Immature natural killer cell (primary cell): ENCODE data around the gene MEF2A. TPM values are rescaled to one million over a fixed set of nuclear protein-coding genes. Genes with fewer than 3 reads are reported as not detected.
A peak's percentile ranks its signal among the peaks of the same experiment; 100 is the strongest.

Experiments
- DNase-seq, 3 donors: peaks; one replicate each; pipeline ENCODE4 v3.0.0; 2022; ENCODE audit warnings: mixed read lengths in 1 of 3
- H3K27ac Mint-ChIP-seq, 6 donors: one replicate each; pipeline ENCODE4 v1.8.0; 2020; ENCODE audit warnings: mixed read lengths in 6 of 6, mild to moderate bottlenecking in 5 of 6, inconsistent platforms in 4 of 6, moderate library complexity in 3 of 6
- H3K27me3 Mint-ChIP-seq, 3 donors: one replicate each; pipeline ENCODE4 v1.8.0; 2020 to 2021; ENCODE audit warnings: low read depth in 3 of 3, mild to moderate bottlenecking in 3 of 3, mixed read lengths in 3 of 3, moderate library complexity in 3 of 3, inconsistent platforms in 1 of 3
- H3K36me3 Mint-ChIP-seq, 3 donors: one replicate each; pipeline ENCODE4 v1.8.0; 2020; ENCODE audit warnings: mixed read lengths in 3 of 3, inconsistent platforms in 2 of 3, mild to moderate bottlenecking in 2 of 3
- H3K4me1 Mint-ChIP-seq, 2 donors: one replicate each; pipeline ENCODE4 v1.8.0; 2020; ENCODE audit warnings: inconsistent platforms in 2 of 2, mild to moderate bottlenecking in 2 of 2, mixed read lengths in 2 of 2, moderate library complexity in 1 of 2
- H3K4me3 Mint-ChIP-seq, 5 donors: one replicate each; pipeline ENCODE4 v1.8.0; 2020; ENCODE audit warnings: mild to moderate bottlenecking in 5 of 5, mixed read lengths in 5 of 5, inconsistent platforms in 3 of 5, moderate library complexity in 3 of 5
- H3K9me3 Mint-ChIP-seq, 6 donors: one replicate each; pipeline ENCODE4 v1.8.0; 2020; ENCODE audit warnings: mild to moderate bottlenecking in 6 of 6, mixed read lengths in 6 of 6, inconsistent platforms in 4 of 6, moderate library complexity in 3 of 6
- polyA plus RNA-seq, 3 donors: library from polyadenylated mRNA; unstranded; fragments of 300-500 nt; fragmentation: Illumina TruSeq; gene quantifications; one replicate each; pipeline ENCODE4 v1.2.3, GENCODE V29; 2021

MEF2A gene
- polyA plus RNA-seq, 3 donors from 2014 or later, result 5.8 to 14.4 (median 6.3) TPM

DNA sequence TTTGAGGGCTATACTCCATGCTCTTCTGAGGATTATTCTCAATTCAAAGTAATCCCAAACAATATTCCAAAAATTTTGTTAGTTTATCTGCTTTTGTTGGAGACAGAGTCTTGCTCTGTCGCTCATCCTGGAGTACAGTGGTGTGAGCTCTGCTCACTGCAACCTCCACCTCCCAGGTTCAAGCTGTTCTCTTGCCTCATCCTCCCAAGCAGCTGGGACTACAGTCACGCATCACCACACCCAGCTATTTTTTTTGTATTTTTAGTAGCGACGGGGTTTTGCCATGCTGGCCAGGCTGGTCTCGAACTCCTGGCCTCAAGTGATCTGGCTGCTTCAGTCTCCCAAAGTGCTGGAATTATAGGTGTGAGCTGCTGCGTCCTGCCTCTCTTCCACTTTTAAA is 39.1 kb downstream of the MEF2A start:
- H3K4me3 Mint-ChIP-seq, result no peak overlapping the region
- peak overlapping the region in 1 of 6 donors; percentile 7 for H3K27ac Mint-ChIP-seq
- no peaks in the 10 kb centered on the region for H3K27me3 Mint-ChIP-seq
- H3K36me3 Mint-ChIP-seq, result peaks cover 0 to 13% (median 8%) of the 10 kb centered on the region in 3 donors
- DNase-seq, result no peak
- H3K9me3 Mint-ChIP-seq, result no peaks in the 10 kb centered on the region
- H3K4me1 Mint-ChIP-seq, result peaks cover 47 to 77% of the 10 kb centered on the region in 2 donors

DNA sequence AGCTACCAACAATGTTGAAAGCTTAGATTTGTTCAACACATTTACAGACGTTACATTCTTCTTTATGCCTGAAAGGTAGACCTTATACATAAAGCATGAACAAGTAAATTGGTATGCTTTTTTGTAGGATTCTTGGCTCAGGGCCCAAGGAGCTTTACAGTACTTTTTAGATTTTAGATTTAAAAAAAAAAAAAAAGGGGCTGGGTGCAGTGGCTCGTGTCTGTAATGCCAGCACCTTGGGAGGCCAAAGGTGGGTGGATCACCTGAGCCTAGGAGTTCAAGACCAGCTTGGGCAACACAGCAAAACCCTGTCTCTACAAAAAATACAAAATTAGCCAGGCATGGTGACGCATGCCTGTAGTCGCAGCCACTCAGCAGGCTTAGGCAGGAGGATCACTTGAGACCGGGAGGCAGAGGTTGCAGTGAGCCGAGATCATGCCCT is 39.7 kb downstream of the MEF2A start:
- Mint-ChIP-seq H3K27ac (peak overlapping the region in 1 of 6 donors; percentile 7), H3K4me3 (no peak overlapping the region), H3K36me3 (peaks cover 0 to 7% (median 2%) of the 10 kb centered on the region in 3 donors), H3K27me3 (no peaks in the 10 kb centered on the region), H3K4me1 (peaks cover 44 to 72% of the 10 kb centered on the region in 2 donors), H3K9me3 (no peaks in the 10 kb centered on the region)
- DNase-seq, result no peak

GRCh38 chr15:99605990-99606389 is 40.2 kb downstream of the MEF2A start:
- H3K36me3 Mint-ChIP-seq, result peaks cover 0 to 4% (median 0%) of the 10 kb centered on the region in 3 donors
- no peak overlapping the region for H3K4me3 Mint-ChIP-seq
- H3K4me1 Mint-ChIP-seq, result peaks cover 44 to 74% of the 10 kb centered on the region in 2 donors

GRCh38 chr15:99606646-99607045 is 40.9 kb downstream of the MEF2A start:
- Mint-ChIP-seq H3K36me3 (no peaks in the 10 kb centered on the region), H3K27me3 (no peaks in the 10 kb centered on the region), H3K4me3 (no peak overlapping the region), H3K27ac (no peak overlapping the region), H3K9me3 (no peaks in the 10 kb centered on the region), H3K4me1 (peaks cover 43 to 73% of the 10 kb centered on the region in 2 donors)
- DNase-seq, result no peak

More at GRCh38 chr15:99605990-99606389, 40.2 kb downstream of the MEF2A start:
- Mint-ChIP-seq H3K27me3 (no peaks in the 10 kb centered on the region), H3K9me3 (no peaks in the 10 kb centered on the region), H3K27ac (no peak overlapping the region)
- no peak for DNase-seq

DNA sequence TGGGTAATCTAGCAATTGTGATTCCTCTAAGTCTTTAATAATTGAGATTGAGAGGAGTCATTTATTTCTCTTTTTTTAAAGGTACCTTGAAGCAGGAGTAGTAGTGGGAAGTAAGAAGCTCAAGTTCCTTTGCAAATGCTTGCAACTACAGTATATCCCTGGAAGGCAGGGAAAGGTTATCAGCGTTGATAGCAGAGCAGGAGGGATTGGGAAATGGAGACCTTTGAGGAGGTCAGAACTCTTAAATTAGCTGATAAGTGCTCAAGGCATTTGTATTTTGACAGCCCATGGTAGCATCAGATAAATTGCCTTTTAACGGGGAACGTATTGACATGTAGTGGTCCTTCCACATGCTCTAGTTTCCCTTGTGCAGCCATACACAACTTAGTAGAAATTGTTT is 47.7 kb downstream of the MEF2A start:
- DNase-seq, result no peak
- no peaks in the 10 kb centered on the region for H3K36me3 Mint-ChIP-seq
- peaks cover 55 to 77% of the 10 kb centered on the region in 2 donors for H3K4me1 Mint-ChIP-seq
- H3K27me3 Mint-ChIP-seq, result no peaks in the 10 kb centered on the region
- no peaks in the 10 kb centered on the region for H3K9me3 Mint-ChIP-seq
- H3K4me3 Mint-ChIP-seq, result no peak overlapping the region
- no peak overlapping the region for H3K27ac Mint-ChIP-seq

DNA sequence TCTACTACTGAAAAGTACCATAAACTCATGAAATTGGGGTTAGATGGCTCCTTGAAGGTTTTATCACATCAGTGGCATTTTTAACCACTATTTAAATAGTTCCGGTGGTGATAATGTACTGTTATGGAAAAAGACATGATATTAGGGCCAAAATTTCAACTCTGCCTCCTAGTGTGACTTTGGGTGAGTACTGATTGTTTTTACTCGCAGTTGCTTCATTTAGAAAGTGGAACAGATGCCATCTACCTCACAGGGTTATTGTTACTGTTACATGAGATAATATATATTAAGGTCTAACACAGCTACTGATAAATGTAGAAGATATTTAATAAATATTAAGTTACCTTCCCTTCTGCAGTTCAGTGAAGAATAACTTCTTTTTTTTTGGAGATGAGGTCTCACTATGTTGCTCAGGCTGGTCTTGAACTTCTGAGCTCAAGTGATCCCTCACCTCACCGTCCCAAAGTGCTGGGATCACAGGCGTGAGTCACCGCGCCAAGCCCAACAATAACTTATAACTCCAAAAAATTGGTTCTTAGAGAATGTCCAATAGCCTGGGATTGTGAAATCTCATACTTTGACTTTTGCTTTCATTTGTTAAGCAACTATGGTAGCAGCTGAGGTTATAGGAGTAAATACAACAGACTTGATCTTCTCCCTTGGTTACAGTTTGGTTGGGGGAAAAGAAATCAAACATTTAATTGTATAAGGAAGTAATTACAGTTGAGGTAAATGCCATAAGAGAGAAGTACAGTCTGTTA is 48.3 kb downstream of the MEF2A start:
- no peak for DNase-seq
- no peaks in the 10 kb centered on the region for H3K36me3 Mint-ChIP-seq
- peaks cover 51 to 78% of the 10 kb centered on the region in 2 donors for H3K4me1 Mint-ChIP-seq
- peaks cover 0 to 3% (median 0%) of the 10 kb centered on the region in 3 donors for H3K27me3 Mint-ChIP-seq
- peak overlapping the region; percentile 5 to 78 (median 19) for H3K27ac Mint-ChIP-seq
- H3K9me3 Mint-ChIP-seq, result no peaks in the 10 kb centered on the region
- H3K4me3 Mint-ChIP-seq, result peak overlapping the region in 1 of 5 donors; percentile 9

DNA sequence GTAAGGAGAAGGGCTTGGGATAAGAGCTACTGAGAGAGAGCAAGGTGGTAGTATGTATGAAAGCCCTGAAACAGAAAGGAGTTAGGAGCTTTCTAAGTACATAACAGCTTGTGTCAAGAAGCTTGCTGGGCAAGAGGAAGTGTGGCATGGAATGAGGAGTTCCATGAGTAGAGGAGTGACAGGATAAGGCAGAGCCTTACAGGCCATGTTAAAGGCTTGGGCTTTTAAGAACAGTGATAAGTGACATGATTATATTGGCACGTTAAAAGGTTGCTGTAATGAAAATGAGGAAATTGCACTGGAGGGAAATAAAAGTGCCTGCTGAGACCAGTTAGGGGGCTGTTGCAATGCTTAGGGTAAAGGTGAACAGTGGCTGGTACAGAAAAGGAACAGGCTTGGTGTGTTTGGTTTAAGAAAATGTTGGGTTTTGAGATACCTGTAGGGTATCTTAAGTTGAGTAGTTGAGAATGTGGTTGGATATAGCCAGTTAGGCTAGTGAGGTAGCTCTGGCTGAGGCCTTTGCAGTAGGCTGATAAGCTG is 49.0 kb downstream of the MEF2A start:
- H3K4me1 Mint-ChIP-seq, result peaks cover 56 to 84% of the 10 kb centered on the region in 2 donors
- H3K9me3 Mint-ChIP-seq, result no peaks in the 10 kb centered on the region
- peak overlapping the region in 3 of 5 donors; percentile 14 to 50 (median 34) for H3K4me3 Mint-ChIP-seq
- H3K36me3 Mint-ChIP-seq, result no peaks in the 10 kb centered on the region
- peaks cover 0 to 3% (median 0%) of the 10 kb centered on the region in 3 donors for H3K27me3 Mint-ChIP-seq
- peak overlapping the region; percentile 0 to 79 (median 26) for H3K27ac Mint-ChIP-seq
- DNase-seq, result no peak

DNA sequence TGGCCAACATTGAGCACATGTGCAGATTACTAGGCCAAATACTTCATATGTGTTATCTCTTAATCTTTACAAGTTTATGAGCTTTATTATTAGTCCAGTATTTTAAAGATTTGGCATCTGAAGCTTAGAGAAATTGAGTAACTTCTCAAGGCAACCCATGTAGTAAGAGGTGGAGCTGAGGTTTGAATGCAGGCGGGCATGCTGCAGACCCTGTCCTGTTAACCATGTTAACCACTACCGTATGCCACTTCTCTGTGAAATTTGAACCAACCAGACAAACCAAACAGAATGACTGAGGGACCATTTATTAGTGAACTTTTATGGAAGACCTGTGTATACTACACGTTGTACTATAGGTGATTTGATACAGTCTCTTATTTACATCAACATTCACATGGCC is 49.7 kb downstream of the MEF2A start:
- Mint-ChIP-seq H3K27ac (peak overlapping the region in 2 of 6 donors; percentile 53 to 59), H3K36me3 (no peaks in the 10 kb centered on the region), H3K27me3 (peaks cover 0 to 3% (median 0%) of the 10 kb centered on the region in 3 donors), H3K9me3 (no peaks in the 10 kb centered on the region), H3K4me1 (peaks cover 61 to 90% of the 10 kb centered on the region in 2 donors), H3K4me3 (peak overlapping the region in 4 of 5 donors; percentile 13 to 63 (median 32))
- DNase-seq, result peak; percentile 5 to 16 (median 14)

DNA sequence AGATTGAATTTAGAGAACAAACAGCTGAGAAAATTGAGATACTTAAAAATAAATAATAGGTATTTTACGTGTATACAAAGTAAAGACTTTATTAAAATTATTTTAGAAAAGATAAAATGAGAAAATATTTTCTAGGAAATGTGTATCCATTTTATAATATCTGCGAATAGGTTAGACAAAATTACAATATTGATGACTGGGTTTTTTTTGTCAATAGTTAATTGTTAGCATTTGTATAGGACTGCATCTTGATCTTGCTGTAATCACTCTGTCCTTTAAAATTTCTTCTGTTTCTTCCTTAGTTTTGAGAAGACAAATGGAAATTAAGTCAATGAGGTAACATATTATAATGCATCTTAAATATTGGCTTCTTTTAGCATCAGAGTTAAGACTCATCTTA is 50.3 kb downstream of the MEF2A start:
- Mint-ChIP-seq H3K4me3 (no peak overlapping the region), H3K36me3 (no peaks in the 10 kb centered on the region), H3K27ac (no peak overlapping the region), H3K9me3 (no peaks in the 10 kb centered on the region), H3K4me1 (peaks cover 61 to 90% of the 10 kb centered on the region in 2 donors), H3K27me3 (peaks cover 0 to 3% (median 0%) of the 10 kb centered on the region in 3 donors)
- DNase-seq, result no peak

- DNase-seq, result no peak
- H3K27ac Mint-ChIP-seq, result peak overlapping the region in 1 of 6 donors; percentile 10
- H3K27me3 Mint-ChIP-seq, result peaks cover 0 to 4% (median 0%) of the 10 kb centered on the region in 3 donors
- H3K9me3 Mint-ChIP-seq, result no peaks in the 10 kb centered on the region
- peak overlapping the region in 1 of 5 donors; percentile 47 for H3K4me3 Mint-ChIP-seq
- peaks cover 56 to 90% of the 10 kb centered on the region in 2 donors for H3K4me1 Mint-ChIP-seq
- no peaks in the 10 kb centered on the region for H3K36me3 Mint-ChIP-seq
Measured at GRCh38 chr15:99616773-99617342, 51.1 kb downstream of the MEF2A start.

- no peak for DNase-seq
- H3K4me3 Mint-ChIP-seq, result no peak overlapping the region
Measured at GRCh38 chr15:99618941-99619411, 53.2 kb downstream of the MEF2A start.

GRCh38 chr15:99619712-99620111 is 53.9 kb downstream of the MEF2A start:
- H3K4me3 Mint-ChIP-seq, result no peak overlapping the region
- no peaks in the 10 kb centered on the region for H3K9me3 Mint-ChIP-seq
- DNase-seq, result no peak
- H3K27ac Mint-ChIP-seq, result peak overlapping the region in 2 of 6 donors; percentile 9 to 15
- H3K36me3 Mint-ChIP-seq, result peaks cover 0 to 8% (median under 1%) of the 10 kb centered on the region in 3 donors
- peaks cover 39 to 71% of the 10 kb centered on the region in 2 donors for H3K4me1 Mint-ChIP-seq
- peaks cover 0 to 4% (median 0%) of the 10 kb centered on the region in 3 donors for H3K27me3 Mint-ChIP-seq

More at GRCh38 chr15:99618941-99619411, 53.2 kb downstream of the MEF2A start:
- Mint-ChIP-seq H3K9me3 (no peaks in the 10 kb centered on the region), H3K27me3 (peaks cover 0 to 4% (median 0%) of the 10 kb centered on the region in 3 donors), H3K36me3 (peaks cover 0 to under 1% (median 0%) of the 10 kb centered on the region in 3 donors), H3K4me1 (peaks cover 46 to 73% of the 10 kb centered on the region in 2 donors), H3K27ac (peak overlapping the region in 1 of 6 donors; percentile 56)

DNA sequence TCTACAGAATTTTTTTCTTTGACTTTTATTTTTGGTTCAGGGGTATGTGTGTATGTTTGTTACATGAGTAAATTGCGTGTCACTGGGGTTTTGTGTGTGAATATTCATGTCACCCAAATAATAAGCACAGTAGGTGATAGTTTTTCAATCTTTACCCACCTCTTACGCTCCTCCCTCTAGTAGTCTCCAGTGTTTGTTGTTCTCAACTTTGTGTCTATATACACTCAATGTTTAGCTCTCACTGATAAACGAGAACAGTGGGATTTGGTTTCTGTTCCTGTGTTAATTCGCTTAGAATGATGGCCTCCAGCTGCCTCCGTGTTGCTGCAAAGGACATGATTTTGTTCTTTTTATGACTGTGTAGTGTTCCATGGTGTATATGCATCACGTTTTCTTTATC is 54.4 kb downstream of the MEF2A start:
- Mint-ChIP-seq H3K36me3 (peaks cover 0 to 13% (median 5%) of the 10 kb centered on the region in 3 donors), H3K27me3 (peaks cover 0 to 4% (median 0%) of the 10 kb centered on the region in 3 donors), H3K9me3 (peaks cover 0 to 2% (median 0%) of the 10 kb centered on the region in 6 donors), H3K4me3 (no peak overlapping the region), H3K4me1 (peaks cover 35 to 68% of the 10 kb centered on the region in 2 donors), H3K27ac (peak overlapping the region in 2 of 6 donors; percentile 38 to 74)
- DNase-seq, result no peak
